HG02970 (cell line): ENCODE results near the gene CASP3.
"Not testable (repeated sequence)": the region's sequence is repeated elsewhere in the genome, so short reads cannot be mapped to it uniquely, and the experiment has no call there.

ENCODE experiments used
- ATAC-seq: cut with Tn5 transposase; IDR thresholded peaks from one replicate; pipeline ENCODE4 v1.9.1; 2021; ENCODE audit warnings: mild to moderate bottlenecking, moderate library complexity, moderate number of reproducible peaks; ENCODE audit not compliant: unreplicated experiment, low FRiP score

The CASP3 gene

GRCh38 chr4:184664445-184665210, 15.4 kb upstream of the CASP3 start:
- ATAC-seq = no peak

GRCh38 chr4:184662236-184662635, 13.0 kb upstream of the CASP3 start:
- ATAC-seq = no peak

GRCh38 chr4:184660978-184661377, 11.7 kb upstream of the CASP3 start:
- ATAC-seq = no peak

- not testable (repeated sequence) for ATAC-seq
Observed at GRCh38 chr4:184657820-184658219, 8.6 kb upstream of the CASP3 start.

GRCh38 chr4:184657144-184657543, 7.9 kb upstream of the CASP3 start:
- ATAC-seq = no peak

- ATAC-seq = no peak
Observed at GRCh38 chr4:184655889-184656869, 6.9 kb upstream of the CASP3 start.

- ATAC-seq = no peak
Observed at GRCh38 chr4:184653650-184654049, 4.4 kb upstream of the CASP3 start.

GRCh38 chr4:184652681-184653080, 3.4 kb upstream of the CASP3 start:
- not testable (repeated sequence) for ATAC-seq

GRCh38 chr4:184651899-184652298, 2.7 kb upstream of the CASP3 start:
- ATAC-seq = no peak

GRCh38 chr4:184649971-184650855, 966 bp upstream of the CASP3 start:
- peak; percentile 3 for ATAC-seq

GRCh38 chr4:184648313-184649025, 778 bp downstream of the CASP3 start:
- peak; percentile 27 for ATAC-seq

GRCh38 chr4:184648054-184648312, 1.3 kb downstream of the CASP3 start:
- ATAC-seq = no peak

GRCh38 chr4:184647266-184648053, 1.8 kb downstream of the CASP3 start:
- no peak for ATAC-seq

- ATAC-seq = no peak
Observed at GRCh38 chr4:184645904-184646610, 3.2 kb downstream of the CASP3 start.

- ATAC-seq = no peak
Observed at GRCh38 chr4:184644553-184645307, 4.5 kb downstream of the CASP3 start.

- ATAC-seq = no peak
Observed at GRCh38 chr4:184643731-184644130, 5.5 kb downstream of the CASP3 start.

- no peak for ATAC-seq
Observed at GRCh38 chr4:184641451-184641850, 7.8 kb downstream of the CASP3 start.

- ATAC-seq = no peak
Observed at GRCh38 chr4:184641022-184641421, 8.2 kb downstream of the CASP3 start.
